C4-2B (cell line): Measurements from ENCODE around the gene GPR158.

Experiments used
- CTCF ChIP-seq: fragments of 450-650 bp; conservative IDR thresholded peaks from 2 replicates; pipeline ENCODE4 v1.5.1; 2017; ENCODE audit warnings: mild to moderate bottlenecking
- ZFX ChIP-seq: fragments of 450-650 bp; IDR thresholded peaks from 2 replicates; pipeline ENCODE4 v1.6.1; 2017

GRCh38 chr10:25198151-25198550 is 23.4 kb downstream of the GPR158 start:
- TF ChIP-seq CTCF (no peak), ZFX (no peak)
